Peyer's patch (tissue), 4 donors: ENCODE results near the gene KRT17.

Experiments used
- CTCF ChIP-seq, 6 experiments: fragments of 450-650 bp in 4 of 6; fragments of 200-600 bp in 2 of 6; sonication (generic) in 1 of 6; IDR thresholded peaks; one replicate each; pipeline ENCODE4 v1.5.1; 2017 to 2019; ENCODE audit warnings: antibody characterized with exemption in 6 of 6, mild to moderate bottlenecking in 3 of 6, moderate library complexity in 1 of 6
- POLR2A ChIP-seq, 2 donors: fragments of 450-650 bp; IDR thresholded peaks; one replicate each; pipeline ENCODE4 v1.5.1; 2017; ENCODE audit warnings: antibody characterized with exemption in 2 of 2, mild to moderate bottlenecking in 2 of 2, moderate library complexity in 2 of 2

GRCh38 chr17:41636652-41637051, 12.3 kb upstream of the KRT17 start:
- no peak for TF ChIP-seq CTCF (IDR thresholded peaks at IDR 0.05)
- TF ChIP-seq POLR2A (IDR thresholded peaks at IDR 0.05), result no peak
